HG03439 (cell line): ENCODE measurements around the gene SRSF12.
"Not testable (repeated sequence)": the region's sequence is repeated elsewhere in the genome, so short reads cannot be mapped to it uniquely, and the experiment has no call there.

ENCODE experiments used
- ATAC-seq: cut with Tn5 transposase; IDR thresholded peaks from one replicate; pipeline ENCODE4 v1.9.1; 2021; ENCODE audit warnings: mild to moderate bottlenecking, moderate library complexity; ENCODE audit not compliant: unreplicated experiment

The SRSF12 gene

GRCh38 chr6:89073840-89074239 lies 44.0 kb downstream of the SRSF12 start:
- no peak for ATAC-seq

- no peak for ATAC-seq
Measured at GRCh38 chr6:89073014-89073620, 44.8 kb downstream of the SRSF12 start.

GRCh38 chr6:89071036-89071435 lies 46.8 kb downstream of the SRSF12 start:
- no peak for ATAC-seq

GRCh38 chr6:89069536-89070163 lies 48.2 kb downstream of the SRSF12 start:
- no peak for ATAC-seq

GRCh38 chr6:89068695-89069094 lies 49.2 kb downstream of the SRSF12 start:
- no peak for ATAC-seq

GRCh38 chr6:89067796-89068195 lies 50.1 kb downstream of the SRSF12 start:
- no peak for ATAC-seq

GRCh38 chr6:89066940-89067646 lies 50.8 kb downstream of the SRSF12 start:
- ATAC-seq, result no peak

GRCh38 chr6:89066121-89066520 lies 51.8 kb downstream of the SRSF12 start:
- not testable (repeated sequence) for ATAC-seq

- not testable (repeated sequence) for ATAC-seq
Measured at GRCh38 chr6:89064931-89065330, 52.9 kb downstream of the SRSF12 start.

GRCh38 chr6:89063881-89064280 lies 54.0 kb downstream of the SRSF12 start:
- no peak for ATAC-seq

- ATAC-seq, result no peak
Measured at GRCh38 chr6:89059227-89059626, 58.6 kb downstream of the SRSF12 start.

GRCh38 chr6:89058627-89059026 lies 59.2 kb downstream of the SRSF12 start:
- ATAC-seq, result no peak

GRCh38 chr6:89057759-89058158 lies 60.1 kb downstream of the SRSF12 start:
- ATAC-seq, result no peak

GRCh38 chr6:89054208-89054607 lies 63.7 kb downstream of the SRSF12 start:
- no peak for ATAC-seq

GRCh38 chr6:89051676-89052075 lies 66.2 kb downstream of the SRSF12 start:
- ATAC-seq, result no peak

GRCh38 chr6:89050697-89051096 lies 67.2 kb downstream of the SRSF12 start:
- ATAC-seq, result no peak

- no peak for ATAC-seq
Measured at GRCh38 chr6:89050155-89050554, 67.7 kb downstream of the SRSF12 start.

- no peak for ATAC-seq
Measured at GRCh38 chr6:89048985-89049384, 68.9 kb downstream of the SRSF12 start.

- ATAC-seq, result no peak
Measured at GRCh38 chr6:89048288-89048923, 69.5 kb downstream of the SRSF12 start.

- no peak for ATAC-seq
Measured at GRCh38 chr6:89047473-89047872, 70.4 kb downstream of the SRSF12 start.
